ENCODE measurements around the gene COL8A1.

Gene COL8A1

GRCh38 chr3:99768126-99768525 is 129.7 kb downstream of the COL8A1 start:
- H3K27ac ChIP-seq (ENCODE audit: low read length), result no peak overlapping the region
- H3K4me3 ChIP-seq (ENCODE audit: low read length), result no peak overlapping the region
- no peak overlapping the region for H3K9ac ChIP-seq (ENCODE audit: low read depth, low read length)
- peaks cover 6% of the 10 kb centered on the region; the same call in 1 of the 2 replicates for H3K4me1 ChIP-seq (ENCODE audit: insufficient read depth, low read length)
- H3K9me3 ChIP-seq (ENCODE audit: insufficient read depth, low read depth, low read length), result no peaks in the 10 kb centered on the region
- H3K27me3 ChIP-seq (ENCODE audit: insufficient read depth, low read length), result no peaks in the 10 kb centered on the region
- H3K36me3 ChIP-seq (ENCODE audit: insufficient read depth, low read depth, low read length), result no peaks in the 10 kb centered on the region

- Histone ChIP-seq H3K27me3 (ENCODE audit: insufficient read depth, low read length) (no peaks in the 10 kb centered on the region), H3K27ac (ENCODE audit: low read length) (no peak overlapping the region), H3K36me3 (ENCODE audit: insufficient read depth, low read depth, low read length) (no peaks in the 10 kb centered on the region), H3K4me1 (ENCODE audit: insufficient read depth, low read length) (peaks cover 6% of the 10 kb centered on the region; the same call in 1 of the 2 replicates), H3K9ac (ENCODE audit: low read depth, low read length) (no peak overlapping the region), H3K9me3 (ENCODE audit: insufficient read depth, low read depth, low read length) (no peaks in the 10 kb centered on the region), H3K4me3 (ENCODE audit: low read length) (no peak overlapping the region)
These were observed 130.6 kb downstream of the COL8A1 start for GRCh38 chr3:99768808-99769501.

- H3K9ac ChIP-seq (ENCODE audit: low read depth, low read length), result no peak overlapping the region
- no peak overlapping the region for H3K4me3 ChIP-seq (ENCODE audit: low read length)
- no peaks in the 10 kb centered on the region for H3K36me3 ChIP-seq (ENCODE audit: insufficient read depth, low read depth, low read length)
- H3K27ac ChIP-seq (ENCODE audit: low read length), result no peak overlapping the region
- H3K27me3 ChIP-seq (ENCODE audit: insufficient read depth, low read length), result no peaks in the 10 kb centered on the region
- peaks cover 4% of the 10 kb centered on the region; the same call in 1 of the 2 replicates for H3K4me1 ChIP-seq (ENCODE audit: insufficient read depth, low read length)
- H3K9me3 ChIP-seq (ENCODE audit: insufficient read depth, low read depth, low read length), result no peaks in the 10 kb centered on the region
These were observed 133.8 kb downstream of the COL8A1 start for GRCh38 chr3:99772171-99772570.

GRCh38 chr3:99772671-99773070 is 134.3 kb downstream of the COL8A1 start:
- Histone ChIP-seq H3K4me1 (ENCODE audit: insufficient read depth, low read length) (peaks cover 4% of the 10 kb centered on the region; the same call in 1 of the 2 replicates), H3K27ac (ENCODE audit: low read length) (no peak overlapping the region), H3K27me3 (ENCODE audit: insufficient read depth, low read length) (no peaks in the 10 kb centered on the region), H3K36me3 (ENCODE audit: insufficient read depth, low read depth, low read length) (no peaks in the 10 kb centered on the region), H3K9ac (ENCODE audit: low read depth, low read length) (no peak overlapping the region), H3K4me3 (ENCODE audit: low read length) (no peak overlapping the region), H3K9me3 (ENCODE audit: insufficient read depth, low read depth, low read length) (no peaks in the 10 kb centered on the region)

- H3K4me3 ChIP-seq (ENCODE audit: low read length), result no peak overlapping the region
- no peaks in the 10 kb centered on the region for H3K9me3 ChIP-seq (ENCODE audit: insufficient read depth, low read depth, low read length)
- H3K4me1 ChIP-seq (ENCODE audit: insufficient read depth, low read length), result peaks cover 4% of the 10 kb centered on the region; the same call in 1 of the 2 replicates
- H3K9ac ChIP-seq (ENCODE audit: low read depth, low read length), result no peak overlapping the region
- no peaks in the 10 kb centered on the region for H3K27me3 ChIP-seq (ENCODE audit: insufficient read depth, low read length)
- H3K27ac ChIP-seq (ENCODE audit: low read length), result no peak overlapping the region
- H3K36me3 ChIP-seq (ENCODE audit: insufficient read depth, low read depth, low read length), result no peaks in the 10 kb centered on the region
These were observed 136.1 kb downstream of the COL8A1 start for GRCh38 chr3:99774467-99774866.

- Histone ChIP-seq H3K9me3 (ENCODE audit: insufficient read depth, low read depth, low read length) (no peaks in the 10 kb centered on the region), H3K27ac (ENCODE audit: low read length) (no peak overlapping the region), H3K36me3 (ENCODE audit: insufficient read depth, low read depth, low read length) (no peaks in the 10 kb centered on the region), H3K4me1 (ENCODE audit: insufficient read depth, low read length) (peaks cover 4% of the 10 kb centered on the region; the same call in 1 of the 2 replicates), H3K4me3 (ENCODE audit: low read length) (no peak overlapping the region), H3K9ac (ENCODE audit: low read depth, low read length) (no peak overlapping the region), H3K27me3 (ENCODE audit: insufficient read depth, low read length) (no peaks in the 10 kb centered on the region)
These were observed 138.3 kb downstream of the COL8A1 start for GRCh38 chr3:99776516-99777209.

GRCh38 chr3:99777210-99777549 is 138.8 kb downstream of the COL8A1 start:
- no peak overlapping the region for H3K4me3 ChIP-seq (ENCODE audit: low read length)
- no peaks in the 10 kb centered on the region for H3K36me3 ChIP-seq (ENCODE audit: insufficient read depth, low read depth, low read length)
- H3K27me3 ChIP-seq (ENCODE audit: insufficient read depth, low read length), result no peaks in the 10 kb centered on the region
- no peak overlapping the region for H3K27ac ChIP-seq (ENCODE audit: low read length)
- peaks cover 4% of the 10 kb centered on the region; the same call in 1 of the 2 replicates for H3K4me1 ChIP-seq (ENCODE audit: insufficient read depth, low read length)
- no peaks in the 10 kb centered on the region for H3K9me3 ChIP-seq (ENCODE audit: insufficient read depth, low read depth, low read length)
- H3K9ac ChIP-seq (ENCODE audit: low read depth, low read length), result no peak overlapping the region

GRCh38 chr3:99777708-99778107 is 139.3 kb downstream of the COL8A1 start:
- Histone ChIP-seq H3K36me3 (ENCODE audit: insufficient read depth, low read depth, low read length) (no peaks in the 10 kb centered on the region), H3K4me3 (ENCODE audit: low read length) (no peak overlapping the region), H3K27ac (ENCODE audit: low read length) (no peak overlapping the region), H3K4me1 (ENCODE audit: insufficient read depth, low read length) (peaks cover 4% of the 10 kb centered on the region; the same call in 1 of the 2 replicates), H3K9me3 (ENCODE audit: insufficient read depth, low read depth, low read length) (no peaks in the 10 kb centered on the region), H3K27me3 (ENCODE audit: insufficient read depth, low read length) (no peaks in the 10 kb centered on the region), H3K9ac (ENCODE audit: low read depth, low read length) (no peak overlapping the region)

- no peak overlapping the region for H3K27ac ChIP-seq (ENCODE audit: low read length)
- H3K9me3 ChIP-seq (ENCODE audit: insufficient read depth, low read depth, low read length), result no peaks in the 10 kb centered on the region
- H3K4me1 ChIP-seq (ENCODE audit: insufficient read depth, low read length), result peaks cover 4% of the 10 kb centered on the region; the same call in 1 of the 2 replicates
- H3K9ac ChIP-seq (ENCODE audit: low read depth, low read length), result no peak overlapping the region
- no peaks in the 10 kb centered on the region for H3K36me3 ChIP-seq (ENCODE audit: insufficient read depth, low read depth, low read length)
- no peaks in the 10 kb centered on the region for H3K27me3 ChIP-seq (ENCODE audit: insufficient read depth, low read length)
- H3K4me3 ChIP-seq (ENCODE audit: low read length), result no peak overlapping the region
These were observed 142.4 kb downstream of the COL8A1 start for GRCh38 chr3:99780749-99781148.

- H3K9me3 ChIP-seq (ENCODE audit: insufficient read depth, low read depth, low read length), result no peaks in the 10 kb centered on the region
- no peaks in the 10 kb centered on the region for H3K36me3 ChIP-seq (ENCODE audit: insufficient read depth, low read depth, low read length)
- H3K4me3 ChIP-seq (ENCODE audit: low read length), result no peak overlapping the region
- H3K4me1 ChIP-seq (ENCODE audit: insufficient read depth, low read length), result peaks cover 4% of the 10 kb centered on the region; the same call in 1 of the 2 replicates
- H3K9ac ChIP-seq (ENCODE audit: low read depth, low read length), result no peak overlapping the region
- H3K27ac ChIP-seq (ENCODE audit: low read length), result no peak overlapping the region
- no peaks in the 10 kb centered on the region for H3K27me3 ChIP-seq (ENCODE audit: insufficient read depth, low read length)
These were observed 143.4 kb downstream of the COL8A1 start for GRCh38 chr3:99781761-99782160.

- Histone ChIP-seq H3K27me3 (ENCODE audit: insufficient read depth, low read length) (no peaks in the 10 kb centered on the region), H3K36me3 (ENCODE audit: insufficient read depth, low read depth, low read length) (no peaks in the 10 kb centered on the region), H3K27ac (ENCODE audit: low read length) (no peak overlapping the region), H3K4me1 (ENCODE audit: insufficient read depth, low read length) (no peaks in the 10 kb centered on the region), H3K9ac (ENCODE audit: low read depth, low read length) (no peak overlapping the region), H3K9me3 (ENCODE audit: insufficient read depth, low read depth, low read length) (no peaks in the 10 kb centered on the region), H3K4me3 (ENCODE audit: low read length) (no peak overlapping the region)
These were observed 144.7 kb downstream of the COL8A1 start for GRCh38 chr3:99783011-99783573.
